KBM-7 (cell line): Measurements from ENCODE around the gene SCN2B.
"Not testable (repeated sequence)": the region's sequence is repeated elsewhere in the genome, so short reads cannot be mapped to it uniquely, and the experiment has no call there.

Source experiments
- DNase-seq: peaks from one replicate; pipeline ENCODE4 v3.0.0-alpha.2; 2015
- in situ Hi-C: fragments of 300-500 bp; cut with MboI; formaldehyde crosslinking; loops from 2 replicates; pipeline ENCODE4 v1.14.3; 2020; ENCODE audit warnings: low sequenced_read_pairs, low pct_unique_long_range_greater_than_20kb, mixed read lengths

The SCN2B gene

GRCh38 chr11:118184784-118185579, 8.5 kb upstream of the SCN2B start:
- no peak for DNase-seq
- in situ Hi-C loops: no loop called here

GRCh38 chr11:118183691-118184090, 7.3 kb upstream of the SCN2B start:
- in situ Hi-C loops, DNase-seq: not testable (repeated sequence)

GRCh38 chr11:118180300-118180703, 3.9 kb upstream of the SCN2B start:
- in situ Hi-C loops: no loop called here
- no peak for DNase-seq

- DNase-seq: no peak
- in situ Hi-C loops: no loop called here
These were observed 317 bp upstream of the SCN2B start for GRCh38 chr11:118176778-118177134.

GRCh38 chr11:118175031-118175992, 1.1 kb downstream of the SCN2B start:
- DNase-seq: no peak
- in situ Hi-C loops: no loop called here

- in situ Hi-C loops: no loop called here
- no peak for DNase-seq
These were observed 2.4 kb downstream of the SCN2B start for GRCh38 chr11:118174006-118174567.

- DNase-seq: no peak
- in situ Hi-C loops: no loop called here
These were observed 4.1 kb downstream of the SCN2B start for GRCh38 chr11:118172356-118172755.

- peak; percentile 70 for DNase-seq
- in situ Hi-C loops: no loop called here
These were observed 5.0 kb downstream of the SCN2B start for GRCh38 chr11:118171269-118172062.

GRCh38 chr11:118170882-118171268, 5.6 kb downstream of the SCN2B start:
- in situ Hi-C loops: no loop called here
- DNase-seq: no peak

- in situ Hi-C loops: no loop called here
- no peak for DNase-seq
These were observed 6.2 kb downstream of the SCN2B start for GRCh38 chr11:118170231-118170630.

GRCh38 chr11:118169300-118170140, 6.9 kb downstream of the SCN2B start:
- in situ Hi-C loops: no loop called here
- no peak for DNase-seq

GRCh38 chr11:118168751-118169150, 7.7 kb downstream of the SCN2B start:
- DNase-seq: no peak
- in situ Hi-C loops: no loop called here

- no peak for DNase-seq
- in situ Hi-C loops: no loop called here
These were observed 8.1 kb downstream of the SCN2B start for GRCh38 chr11:118168316-118168715.

GRCh38 chr11:118167906-118168305, 8.5 kb downstream of the SCN2B start:
- DNase-seq: no peak
- in situ Hi-C loops: no loop called here

GRCh38 chr11:118167253-118167652, 9.2 kb downstream of the SCN2B start:
- in situ Hi-C loops: no loop called here

GRCh38 chr11:118166641-118167040, 9.8 kb downstream of the SCN2B start:
- in situ Hi-C loops: no loop called here
- no peak for DNase-seq

More at GRCh38 chr11:118167253-118167652, 9.2 kb downstream of the SCN2B start:
- DNase-seq: no peak

GRCh38 chr11:118164885-118165284, 11.6 kb downstream of the SCN2B start:
- in situ Hi-C loops: no loop called here
- no peak for DNase-seq

- DNase-seq: no peak
- in situ Hi-C loops: no loop called here
These were observed 12.9 kb downstream of the SCN2B start for GRCh38 chr11:118163494-118163893.
